Natural killer cell (primary cell): Measurements from ENCODE around the gene FAM53B. TPM values are rescaled to one million over a fixed set of nuclear protein-coding genes. Genes with fewer than 3 reads are reported as not detected.

ENCODE experiments used
- ATAC-seq, 3 donors: fragments of 150-1000 bp in 2 of 3; fragments of 200-7000 bp in 1 of 3; cut with Tn5 transposase; 1 replicate in 1 of 3; 2 replicates in 2 of 3; pipeline ENCODE4 v1.10.0; 2021; ENCODE audit warnings: mild to moderate bottlenecking in 2 of 3, moderate library complexity in 2 of 3
- DNase-seq, 2 donors: peaks; one replicate each; pipeline versions ENCODE4 v3.0.0 to v3.0.0-alpha.2; 2013 to 2021; ENCODE audit warnings: mixed read lengths in 1 of 2
- H3K27ac ChIP-seq: one replicate; pipeline ENCODE4 v1.5.1; 2013; ENCODE audit warnings: mild to moderate bottlenecking, low read length
- H3K27me3 ChIP-seq: one replicate; pipeline ENCODE4 v1.6.1; 2013; ENCODE audit warnings: low read length; ENCODE audit not compliant: control insufficient read depth, insufficient read depth
- H3K36me3 ChIP-seq: one replicate; pipeline ENCODE4 v1.6.1; 2013; ENCODE audit warnings: low read length; ENCODE audit not compliant: control insufficient read depth, insufficient read depth
- H3K4me1 ChIP-seq: one replicate; pipeline ENCODE4 v1.6.1; 2013; ENCODE audit warnings: low read length; ENCODE audit not compliant: control insufficient read depth, insufficient read depth
- H3K4me3 ChIP-seq: one replicate; pipeline ENCODE4 v1.5.1; 2013; ENCODE audit warnings: low read length
- H3K9me3 ChIP-seq: one replicate; pipeline ENCODE4 v1.6.1; 2013; ENCODE audit warnings: low read length; ENCODE audit not compliant: control insufficient read depth, insufficient read depth
- H3K27ac Mint-ChIP-seq, 2 donors: one replicate each; pipeline ENCODE4 v1.8.0; 2022; ENCODE audit warnings: mild to moderate bottlenecking in 2 of 2, mixed read lengths in 2 of 2, moderate library complexity in 1 of 2
- H3K27me3 Mint-ChIP-seq, 2 donors: one replicate each; pipeline ENCODE4 v1.8.0; 2022; ENCODE audit warnings: low read depth in 2 of 2, mixed read lengths in 2 of 2
- H3K36me3 Mint-ChIP-seq: one replicate; pipeline ENCODE4 v1.8.0; 2022; ENCODE audit warnings: mixed read lengths
- H3K4me1 Mint-ChIP-seq, 2 donors: one replicate each; pipeline ENCODE4 v1.8.0; 2022; ENCODE audit warnings: mixed read lengths in 2 of 2
- H3K4me3 Mint-ChIP-seq: one replicate; pipeline ENCODE4 v1.8.0; 2022; ENCODE audit warnings: mild to moderate bottlenecking, moderate library complexity, mixed read lengths
- H3K9me3 Mint-ChIP-seq, 2 donors: one replicate each; pipeline ENCODE4 v1.8.0; 2022; ENCODE audit warnings: mixed read lengths in 2 of 2
- CTCF ChIP-seq: fragments of 200-600 bp; IDR thresholded peaks from one replicate; pipeline ENCODE4 v1.8.0; 2022; ENCODE audit warnings: antibody characterized with exemption
- WGBS: methylation state at CpG from one replicate; pipeline ENCODE4 v1.1.7; 2013; ENCODE audit warnings: missing lambda C conversion rate; ENCODE audit not compliant: insufficient coverage; 5-methylcytosine and 5-hydroxymethylcytosine counted together
- intact Hi-C: fragments of 100-400 bp; cut with micrococcal nuclease; formaldehyde crosslinking; loops from one replicate; pipeline ENCODE4 v1.14.2; 2022
- total RNA-seq, 4 donors: library from RNA; stranded (reverse); fragments of 120-200 nt in 1 of 4; gene quantifications; one replicate each; pipeline versions ENCODE4 v1.2.3 to v1.2.4, GENCODE V29; 2013 to 2022

FAM53B gene
- total RNA-seq, 3 donors from 2014 or later (not counting 1 experiment from before 2014, with no cell fraction given): 77.4 to 172 (median 121) TPM

GRCh38 chr10:124604214-124605000, 139.8 kb downstream of the FAM53B start:
- ATAC-seq (no peak), DNase-seq (no peak)
- Mint-ChIP-seq H3K27me3 (no peaks in the 10 kb centered on the region), H3K27ac (no peak overlapping the region), H3K36me3 (no peaks in the 10 kb centered on the region), H3K4me3 (no peak overlapping the region), H3K4me1 (peaks cover 0 to 32% of the 10 kb centered on the region in 2 donors), H3K9me3 (no peaks in the 10 kb centered on the region)
- WGBS: 80% methylated on average over 22 of the region's 22 CpGs
- no peak for TF ChIP-seq CTCF
- Histone ChIP-seq H3K9me3 (no peaks in the 10 kb centered on the region), H3K4me3 (no peak overlapping the region), H3K36me3 (no peaks in the 10 kb centered on the region), H3K4me1 (peaks cover 73% of the 10 kb centered on the region), H3K27me3 (no peaks in the 10 kb centered on the region), H3K27ac (peak overlapping the region; percentile 8)
- intact Hi-C loops: no loop called here

- peaks cover 0 to 38% of the 10 kb centered on the region in 2 donors for H3K4me1 Mint-ChIP-seq
- Histone ChIP-seq H3K27me3 (no peaks in the 10 kb centered on the region), H3K4me3 (no peak overlapping the region), H3K27ac (peak overlapping the region; percentile 46), H3K9me3 (no peaks in the 10 kb centered on the region), H3K4me1 (peaks cover 73% of the 10 kb centered on the region), H3K36me3 (no peaks in the 10 kb centered on the region)
- DNase-seq: no peak
- no peaks in the 10 kb centered on the region for H3K36me3 Mint-ChIP-seq
- no peak for TF ChIP-seq CTCF
- ATAC-seq: no peak
- no peak overlapping the region for H3K4me3 Mint-ChIP-seq
- no peaks in the 10 kb centered on the region for H3K9me3 Mint-ChIP-seq
- intact Hi-C loops: no loop called here
- H3K27me3 Mint-ChIP-seq: no peaks in the 10 kb centered on the region
- no peak overlapping the region for H3K27ac Mint-ChIP-seq
- WGBS: 83% methylated on average over 18 of the region's 18 CpGs
Observed at GRCh38 chr10:124603376-124604213, 140.6 kb downstream of the FAM53B start.

- 78% methylated on average over 12 of the region's 12 CpGs for WGBS
- DNase-seq: no peak
Observed at GRCh38 chr10:124602646-124603365, 141.4 kb downstream of the FAM53B start.

More at GRCh38 chr10:124602646-124603365, 141.4 kb downstream of the FAM53B start:
- no peak for ATAC-seq
- no peaks in the 10 kb centered on the region for H3K27me3 Mint-ChIP-seq
- peaks cover 0 to 43% of the 10 kb centered on the region in 2 donors for H3K4me1 Mint-ChIP-seq
- no peaks in the 10 kb centered on the region for H3K36me3 Mint-ChIP-seq
- H3K9me3 ChIP-seq: no peaks in the 10 kb centered on the region
- no peaks in the 10 kb centered on the region for H3K36me3 ChIP-seq
- TF ChIP-seq CTCF: no peak
- intact Hi-C loops: no loop called here
- no peak overlapping the region for H3K4me3 Mint-ChIP-seq
- peak overlapping the region; percentile 75 for H3K27ac ChIP-seq
- H3K27me3 ChIP-seq: no peaks in the 10 kb centered on the region
- no peaks in the 10 kb centered on the region for H3K9me3 Mint-ChIP-seq
- no peak overlapping the region for H3K4me3 ChIP-seq
- H3K27ac Mint-ChIP-seq: no peak overlapping the region
- peaks cover 78% of the 10 kb centered on the region for H3K4me1 ChIP-seq
